Measurements from ENCODE around the gene PRSS1.

The PRSS1 gene

DNA sequence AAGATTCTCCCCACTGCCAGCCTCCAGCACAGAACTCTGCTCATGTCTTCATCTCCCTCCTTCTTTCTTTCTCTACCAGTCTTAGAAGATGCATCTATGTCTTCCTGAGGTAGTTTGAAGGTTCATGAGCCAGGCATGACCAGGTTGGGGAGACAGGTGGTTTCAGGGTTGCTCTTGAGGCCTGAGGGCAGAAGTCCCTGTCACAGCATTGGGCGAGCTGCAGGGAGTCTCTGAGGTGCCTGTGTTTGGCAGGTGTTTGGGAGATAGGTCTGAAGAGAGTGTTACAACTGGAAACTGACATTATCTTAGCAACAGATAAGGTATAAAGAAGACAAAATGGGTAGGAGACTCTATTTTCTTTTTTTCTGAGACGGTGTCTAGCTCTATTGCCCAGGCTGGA lies 40.2 kb downstream of the PRSS1 start:
- TF ChIP-seq, protein P1, sequence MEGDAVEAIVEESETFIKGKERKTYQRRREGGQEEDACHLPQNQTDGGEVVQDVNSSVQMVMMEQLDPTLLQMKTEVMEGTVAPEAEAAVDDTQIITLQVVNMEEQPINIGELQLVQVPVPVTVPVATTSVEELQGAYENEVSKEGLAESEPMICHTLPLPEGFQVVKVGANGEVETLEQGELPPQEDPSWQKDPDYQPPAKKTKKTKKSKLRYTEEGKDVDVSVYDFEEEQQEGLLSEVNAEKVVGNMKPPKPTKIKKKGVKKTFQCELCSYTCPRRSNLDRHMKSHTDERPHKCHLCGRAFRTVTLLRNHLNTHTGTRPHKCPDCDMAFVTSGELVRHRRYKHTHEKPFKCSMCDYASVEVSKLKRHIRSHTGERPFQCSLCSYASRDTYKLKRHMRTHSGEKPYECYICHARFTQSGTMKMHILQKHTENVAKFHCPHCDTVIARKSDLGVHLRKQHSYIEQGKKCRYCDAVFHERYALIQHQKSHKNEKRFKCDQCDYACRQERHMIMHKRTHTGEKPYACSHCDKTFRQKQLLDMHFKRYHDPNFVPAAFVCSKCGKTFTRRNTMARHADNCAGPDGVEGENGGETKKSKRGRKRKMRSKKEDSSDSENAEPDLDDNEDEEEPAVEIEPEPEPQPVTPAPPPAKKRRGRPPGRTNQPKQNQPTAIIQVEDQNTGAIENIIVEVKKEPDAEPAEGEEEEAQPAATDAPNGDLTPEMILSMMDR (IDR thresholded peaks at IDR 0.05; ENCODE audit: extremely low read depth, insufficient read depth, missing control alignments): no peak
- in situ Hi-C loops (cut with MboI; ENCODE audit: low pct_unique_long_range_greater_than_20kb, low sequenced_read_pairs, unreplicated experiment): loop anchor here (10.0 kb wide), 1 partner anchor 155 kb away; no protein-coding TSS in a partner anchor
- no peak for DNase-seq (ENCODE audit: low spot score)

DNA sequence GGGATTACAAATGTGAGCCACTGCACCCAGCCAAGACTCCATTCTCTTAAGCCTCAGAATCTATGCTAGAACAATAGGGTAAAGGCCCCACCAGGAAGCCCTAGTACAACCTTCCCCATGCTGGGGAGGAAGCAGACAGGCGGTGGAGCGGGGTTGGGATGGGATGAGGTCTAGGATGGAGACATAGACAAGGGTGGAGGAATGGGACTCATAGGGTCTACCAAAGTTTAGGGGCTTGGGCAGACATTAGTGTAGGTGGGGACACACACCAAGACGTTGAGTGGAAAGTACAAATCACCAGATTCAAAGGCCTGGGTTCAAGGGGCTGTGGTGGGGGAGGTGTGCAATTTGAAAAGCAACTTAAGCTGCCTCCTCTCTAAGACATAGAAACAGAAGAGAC lies 40.8 kb downstream of the PRSS1 start:
- in situ Hi-C loops (cut with MboI; ENCODE audit: low pct_unique_long_range_greater_than_20kb, low sequenced_read_pairs, unreplicated experiment): no loop called here
- TF ChIP-seq, protein P1 (IDR thresholded peaks at IDR 0.05; ENCODE audit: extremely low read depth, insufficient read depth, missing control alignments): no peak
- DNase-seq (ENCODE audit: low spot score): no peak

DNA sequence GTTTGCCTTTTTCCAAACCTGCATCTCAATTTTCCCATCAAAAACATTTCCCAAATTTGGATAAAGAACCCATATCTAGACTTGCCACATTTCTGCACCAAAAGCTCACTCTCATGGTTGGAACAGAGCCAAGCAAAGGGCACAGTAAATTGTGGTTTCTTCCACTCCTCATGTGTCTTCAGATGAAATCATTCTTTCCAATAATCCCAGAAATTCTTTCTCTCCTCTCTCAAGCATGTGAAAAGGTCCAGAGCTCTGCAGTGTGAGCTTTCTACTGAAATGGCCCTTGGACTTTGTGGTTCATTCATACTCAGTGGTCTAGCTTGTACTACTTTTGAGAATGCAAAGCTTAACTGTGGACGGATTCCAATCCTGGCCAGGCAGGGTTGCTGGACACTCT lies 41.3 kb downstream of the PRSS1 start:
- no peak for DNase-seq (ENCODE audit: low spot score)
- TF ChIP-seq, protein P1 (IDR thresholded peaks at IDR 0.05; ENCODE audit: extremely low read depth, insufficient read depth, missing control alignments): no peak
- in situ Hi-C loops (cut with MboI; ENCODE audit: low pct_unique_long_range_greater_than_20kb, low sequenced_read_pairs, unreplicated experiment): no loop called here

DNA sequence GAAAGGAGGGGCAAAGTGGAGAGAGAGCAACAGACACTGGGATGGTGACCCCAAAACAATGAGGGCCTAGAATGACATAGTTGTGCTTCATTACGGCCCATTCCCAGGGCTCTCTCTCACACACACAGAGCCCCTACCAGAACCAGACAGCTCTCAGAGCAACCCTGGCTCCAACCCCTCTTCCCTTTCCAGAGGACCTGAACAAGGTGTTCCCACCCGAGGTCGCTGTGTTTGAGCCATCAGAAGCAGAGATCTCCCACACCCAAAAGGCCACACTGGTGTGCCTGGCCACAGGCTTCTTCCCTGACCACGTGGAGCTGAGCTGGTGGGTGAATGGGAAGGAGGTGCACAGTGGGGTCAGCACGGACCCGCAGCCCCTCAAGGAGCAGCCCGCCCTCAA lies 42.2 kb downstream of the PRSS1 start:
- DNase-seq (ENCODE audit: low spot score): no peak
- TF ChIP-seq, protein P1 (IDR thresholded peaks at IDR 0.05; ENCODE audit: extremely low read depth, insufficient read depth, missing control alignments): no peak
- in situ Hi-C loops (cut with MboI; ENCODE audit: low pct_unique_long_range_greater_than_20kb, low sequenced_read_pairs, unreplicated experiment): no loop called here

DNA sequence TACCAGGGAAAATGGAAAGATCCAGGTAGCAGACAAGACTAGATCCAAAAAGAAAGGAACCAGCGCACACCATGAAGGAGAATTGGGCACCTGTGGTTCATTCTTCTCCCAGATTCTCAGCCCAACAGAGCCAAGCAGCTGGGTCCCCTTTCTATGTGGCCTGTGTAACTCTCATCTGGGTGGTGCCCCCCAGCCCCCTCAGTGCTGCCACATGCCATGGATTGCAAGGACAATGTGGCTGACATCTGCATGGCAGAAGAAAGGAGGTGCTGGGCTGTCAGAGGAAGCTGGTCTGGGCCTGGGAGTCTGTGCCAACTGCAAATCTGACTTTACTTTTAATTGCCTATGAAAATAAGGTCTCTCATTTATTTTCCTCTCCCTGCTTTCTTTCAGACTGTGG lies 42.9 kb downstream of the PRSS1 start:
- in situ Hi-C loops (cut with MboI; ENCODE audit: low pct_unique_long_range_greater_than_20kb, low sequenced_read_pairs, unreplicated experiment): no loop called here
- TF ChIP-seq, protein P1 (IDR thresholded peaks at IDR 0.05; ENCODE audit: extremely low read depth, insufficient read depth, missing control alignments): no peak
- no peak for DNase-seq (ENCODE audit: low spot score)

DNA sequence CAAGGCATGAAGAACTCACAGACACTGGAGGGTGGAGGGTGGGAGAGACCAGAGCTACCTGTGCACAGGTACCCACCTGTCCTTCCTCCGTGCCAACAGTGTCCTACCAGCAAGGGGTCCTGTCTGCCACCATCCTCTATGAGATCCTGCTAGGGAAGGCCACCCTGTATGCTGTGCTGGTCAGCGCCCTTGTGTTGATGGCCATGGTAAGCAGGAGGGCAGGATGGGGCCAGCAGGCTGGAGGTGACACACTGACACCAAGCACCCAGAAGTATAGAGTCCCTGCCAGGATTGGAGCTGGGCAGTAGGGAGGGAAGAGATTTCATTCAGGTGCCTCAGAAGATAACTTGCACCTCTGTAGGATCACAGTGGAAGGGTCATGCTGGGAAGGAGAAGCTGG lies 43.3 kb downstream of the PRSS1 start:
- in situ Hi-C loops (cut with MboI; ENCODE audit: low pct_unique_long_range_greater_than_20kb, low sequenced_read_pairs, unreplicated experiment): no loop called here
- no peak for DNase-seq (ENCODE audit: low spot score)
- TF ChIP-seq, protein P1 (IDR thresholded peaks at IDR 0.05; ENCODE audit: extremely low read depth, insufficient read depth, missing control alignments): no peak

DNA sequence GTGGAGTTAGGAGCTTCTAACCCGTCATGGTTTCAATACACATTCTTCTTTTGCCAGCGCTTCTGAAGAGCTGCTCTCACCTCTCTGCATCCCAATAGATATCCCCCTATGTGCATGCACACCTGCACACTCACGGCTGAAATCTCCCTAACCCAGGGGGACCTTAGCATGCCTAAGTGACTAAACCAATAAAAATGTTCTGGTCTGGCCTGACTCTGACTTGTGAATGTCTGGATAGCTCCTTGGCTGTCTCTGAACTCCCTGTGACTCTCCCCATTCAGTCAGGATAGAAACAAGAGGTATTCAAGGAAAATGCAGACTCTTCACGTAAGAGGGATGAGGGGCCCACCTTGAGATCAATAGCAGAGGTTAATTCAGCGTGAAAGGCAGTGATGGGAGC lies 43.9 kb downstream of the PRSS1 start:
- TF ChIP-seq, protein P1 (IDR thresholded peaks at IDR 0.05; ENCODE audit: extremely low read depth, insufficient read depth, missing control alignments): no peak
- no peak for DNase-seq (ENCODE audit: low spot score)
- in situ Hi-C loops (cut with MboI; ENCODE audit: low pct_unique_long_range_greater_than_20kb, low sequenced_read_pairs, unreplicated experiment): no loop called here

Measured in GM13977 (cell line).